Prostate gland (tissue), 2 donors: Measurements from ENCODE around the gene GTF2IRD1.

Experiments used
- POLR2A ChIP-seq: fragments of 450-650 bp; IDR thresholded peaks from one replicate; pipeline ENCODE4 v1.6.1; 2016; ENCODE audit warnings: antibody characterized with exemption, mild to moderate bottlenecking
- TF ChIP-seq, protein P1 (sequence below), 4 experiments: fragments of 200-600 bp in 2 of 4; fragments of 450-650 bp in 2 of 4; sonication (generic) in 2 of 4; IDR thresholded peaks; 1 replicate in 3 of 4; 2 replicates in 1 of 4; pipeline ENCODE4 v1.5.1; 2016 to 2019; ENCODE audit warnings: antibody characterized with exemption in 4 of 4, mild to moderate bottlenecking in 2 of 4, moderate library complexity in 2 of 4

DNA sequence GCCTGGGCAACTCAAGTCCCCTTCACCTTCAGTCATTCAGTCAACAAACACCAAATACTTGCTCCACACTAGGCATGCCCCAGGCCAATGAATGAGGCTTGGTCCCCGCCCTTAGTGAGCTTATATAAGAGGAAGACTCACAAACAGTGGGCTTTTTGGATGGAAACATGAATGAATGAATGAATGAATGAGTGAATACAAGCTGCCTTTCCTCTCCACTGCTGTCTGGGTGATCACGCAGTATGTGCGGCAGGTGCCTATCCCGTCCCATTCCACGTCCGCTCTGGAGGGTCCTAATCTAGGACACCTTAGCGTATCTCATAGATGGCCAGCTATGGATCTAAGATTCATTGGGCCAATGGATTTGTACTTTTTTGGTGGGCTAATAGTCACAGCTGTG, 184.0 kb downstream of the GTF2IRD1 start:
- TF ChIP-seq, protein P1, sequence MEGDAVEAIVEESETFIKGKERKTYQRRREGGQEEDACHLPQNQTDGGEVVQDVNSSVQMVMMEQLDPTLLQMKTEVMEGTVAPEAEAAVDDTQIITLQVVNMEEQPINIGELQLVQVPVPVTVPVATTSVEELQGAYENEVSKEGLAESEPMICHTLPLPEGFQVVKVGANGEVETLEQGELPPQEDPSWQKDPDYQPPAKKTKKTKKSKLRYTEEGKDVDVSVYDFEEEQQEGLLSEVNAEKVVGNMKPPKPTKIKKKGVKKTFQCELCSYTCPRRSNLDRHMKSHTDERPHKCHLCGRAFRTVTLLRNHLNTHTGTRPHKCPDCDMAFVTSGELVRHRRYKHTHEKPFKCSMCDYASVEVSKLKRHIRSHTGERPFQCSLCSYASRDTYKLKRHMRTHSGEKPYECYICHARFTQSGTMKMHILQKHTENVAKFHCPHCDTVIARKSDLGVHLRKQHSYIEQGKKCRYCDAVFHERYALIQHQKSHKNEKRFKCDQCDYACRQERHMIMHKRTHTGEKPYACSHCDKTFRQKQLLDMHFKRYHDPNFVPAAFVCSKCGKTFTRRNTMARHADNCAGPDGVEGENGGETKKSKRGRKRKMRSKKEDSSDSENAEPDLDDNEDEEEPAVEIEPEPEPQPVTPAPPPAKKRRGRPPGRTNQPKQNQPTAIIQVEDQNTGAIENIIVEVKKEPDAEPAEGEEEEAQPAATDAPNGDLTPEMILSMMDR (IDR thresholded peaks at IDR 0.05): no peak
- no peak for TF ChIP-seq POLR2A
